GM19324 (cell line): ENCODE data around the gene FOXN4.

Experiments
- ATAC-seq: cut with Tn5 transposase; IDR thresholded peaks from one replicate; pipeline ENCODE4 v1.9.1; 2021; ENCODE audit warnings: mild to moderate bottlenecking, moderate library complexity; ENCODE audit not compliant: unreplicated experiment, low FRiP score

The FOXN4 gene

DNA sequence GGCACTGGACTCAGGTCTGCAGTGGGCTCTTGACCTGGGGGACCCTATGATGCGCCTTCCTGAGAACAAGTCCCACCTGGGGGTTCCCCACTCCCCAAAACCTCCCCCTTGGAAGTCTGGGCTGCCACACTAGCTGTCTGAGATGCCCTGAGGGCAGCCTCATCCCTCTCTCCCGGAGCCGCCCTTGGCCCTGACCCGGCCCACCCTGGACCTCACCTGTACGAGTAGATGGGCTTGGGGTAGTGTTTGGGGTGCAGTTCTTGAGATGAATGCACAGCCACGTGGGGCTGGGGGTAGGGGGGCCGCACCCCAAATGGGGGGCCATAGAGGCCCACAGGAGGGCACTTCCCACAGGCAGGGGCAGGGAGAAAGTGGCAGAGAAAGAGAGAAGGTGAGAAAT is 21.9 kb downstream of the FOXN4 start:
- ATAC-seq, result no peak

DNA sequence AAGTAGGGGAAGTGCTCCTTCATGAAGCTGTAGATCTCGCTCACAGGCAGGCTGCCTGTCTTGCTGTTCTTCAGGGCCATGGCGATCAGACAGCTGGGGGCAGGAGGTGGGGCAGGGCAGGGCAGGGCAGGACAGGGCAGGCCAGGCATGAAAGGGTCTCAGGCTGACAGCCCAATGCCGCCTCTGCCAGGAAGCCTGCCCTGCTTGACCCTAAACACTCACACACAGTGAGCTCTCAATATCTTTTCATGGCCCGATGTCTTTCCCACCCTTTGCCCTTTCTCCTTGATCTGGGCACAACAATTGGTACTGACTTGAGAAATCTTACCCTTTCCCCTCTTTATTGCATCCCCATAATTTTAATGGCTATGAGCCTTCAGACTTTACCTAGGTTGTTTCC is 22.4 kb downstream of the FOXN4 start:
- ATAC-seq, result no peak

DNA sequence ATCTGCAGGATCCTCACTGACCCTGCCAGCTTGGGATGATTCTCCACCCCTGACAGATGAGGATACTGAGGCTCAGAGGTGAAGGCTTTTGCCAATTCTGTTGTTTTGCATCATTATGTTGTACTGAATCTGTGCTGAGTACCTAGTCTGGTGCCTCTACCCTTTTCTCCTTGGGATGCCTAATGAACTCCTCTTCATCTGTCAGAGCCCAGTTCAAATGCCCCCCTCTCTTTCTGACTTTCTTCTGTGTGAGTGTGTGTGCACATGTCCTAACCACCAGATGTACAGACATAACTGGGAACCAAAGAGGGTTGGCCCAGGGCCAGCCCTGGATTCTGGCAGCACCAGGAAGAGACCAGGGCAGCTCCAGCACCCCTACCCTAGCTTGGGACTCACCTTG is 22.8 kb downstream of the FOXN4 start:
- ATAC-seq, result no peak

DNA sequence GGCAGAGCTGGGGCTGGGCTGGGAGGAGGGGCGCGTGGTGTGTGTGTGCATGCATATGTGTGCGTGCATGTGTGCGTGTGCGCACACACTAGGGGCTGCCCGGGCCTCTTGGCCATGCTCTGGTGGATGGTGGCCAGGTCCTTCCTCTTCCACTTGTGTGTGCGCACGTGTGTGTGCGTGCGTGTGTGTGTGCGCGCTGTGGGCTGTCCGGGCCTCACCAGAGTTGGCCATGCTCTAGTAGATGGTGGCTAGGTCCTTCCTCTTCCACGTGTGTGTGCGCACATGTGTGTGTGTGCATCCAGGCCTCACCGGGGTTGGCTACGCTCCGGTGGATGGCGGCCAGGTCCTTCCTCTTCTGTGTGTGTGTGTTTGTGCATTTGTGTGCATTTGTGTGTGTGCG is 24.7 kb downstream of the FOXN4 start:
- ATAC-seq, result no peak

DNA sequence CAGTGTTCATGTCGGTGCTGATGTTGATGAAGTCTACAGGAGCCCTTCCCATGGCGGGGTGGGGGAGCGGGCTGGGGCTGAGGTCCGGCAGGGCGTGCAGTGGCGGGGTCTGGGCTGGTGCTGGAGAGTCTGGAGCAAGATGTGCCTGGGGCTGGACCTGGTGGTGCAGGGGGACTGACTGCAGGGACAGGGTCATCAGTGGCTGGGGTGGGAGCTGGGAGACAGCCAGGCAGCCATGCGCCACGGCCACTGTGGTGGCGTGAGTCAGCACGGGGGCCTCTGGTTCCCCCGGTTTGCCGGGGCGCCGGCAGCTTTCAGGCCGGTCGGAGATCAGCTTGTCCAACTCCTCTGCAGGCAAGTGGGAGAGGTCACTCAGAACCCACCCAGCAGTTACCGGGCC is 27.6 kb downstream of the FOXN4 start:
- no peak for ATAC-seq

DNA sequence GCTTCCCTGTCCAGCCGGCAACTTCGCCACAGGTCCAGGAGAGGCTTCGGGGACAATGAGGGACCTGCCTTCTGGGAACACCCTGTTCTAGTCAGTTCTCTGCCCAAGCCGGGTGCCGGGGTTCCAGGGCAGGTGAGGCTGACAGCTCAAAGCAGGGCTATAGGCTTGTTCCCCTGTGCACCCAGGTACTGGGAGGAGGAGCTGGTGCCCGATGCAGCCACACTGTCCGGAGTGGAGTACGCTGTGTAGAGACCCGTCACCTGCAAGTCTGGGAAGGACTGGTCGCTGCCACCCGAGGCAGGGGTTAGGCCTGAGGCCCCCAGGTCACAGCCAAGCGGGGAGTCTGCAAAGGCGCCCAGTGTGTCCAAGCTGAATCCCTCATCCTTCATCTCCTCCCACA is 29.6 kb downstream of the FOXN4 start:
- ATAC-seq, result no peak

DNA sequence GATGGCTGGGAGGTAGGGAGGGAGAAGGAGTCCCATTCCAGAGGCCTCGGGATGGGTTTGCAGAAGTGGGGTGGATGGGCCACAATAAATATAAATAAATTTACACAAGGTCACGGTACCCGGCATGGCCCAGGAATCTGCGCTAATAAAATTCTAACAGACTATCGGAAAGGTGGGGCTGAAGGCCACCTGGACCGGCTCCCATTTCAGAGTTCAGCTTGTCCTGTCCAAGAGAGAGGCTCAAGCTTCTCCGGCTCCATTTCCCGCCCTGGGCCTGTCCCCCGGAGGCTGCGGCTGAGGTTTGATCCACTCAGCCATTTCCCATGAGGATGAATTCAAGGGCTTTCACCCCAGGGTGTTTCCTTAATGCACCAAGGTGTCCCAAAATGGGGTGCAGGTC is 30.2 kb downstream of the FOXN4 start:
- ATAC-seq, result no peak

DNA sequence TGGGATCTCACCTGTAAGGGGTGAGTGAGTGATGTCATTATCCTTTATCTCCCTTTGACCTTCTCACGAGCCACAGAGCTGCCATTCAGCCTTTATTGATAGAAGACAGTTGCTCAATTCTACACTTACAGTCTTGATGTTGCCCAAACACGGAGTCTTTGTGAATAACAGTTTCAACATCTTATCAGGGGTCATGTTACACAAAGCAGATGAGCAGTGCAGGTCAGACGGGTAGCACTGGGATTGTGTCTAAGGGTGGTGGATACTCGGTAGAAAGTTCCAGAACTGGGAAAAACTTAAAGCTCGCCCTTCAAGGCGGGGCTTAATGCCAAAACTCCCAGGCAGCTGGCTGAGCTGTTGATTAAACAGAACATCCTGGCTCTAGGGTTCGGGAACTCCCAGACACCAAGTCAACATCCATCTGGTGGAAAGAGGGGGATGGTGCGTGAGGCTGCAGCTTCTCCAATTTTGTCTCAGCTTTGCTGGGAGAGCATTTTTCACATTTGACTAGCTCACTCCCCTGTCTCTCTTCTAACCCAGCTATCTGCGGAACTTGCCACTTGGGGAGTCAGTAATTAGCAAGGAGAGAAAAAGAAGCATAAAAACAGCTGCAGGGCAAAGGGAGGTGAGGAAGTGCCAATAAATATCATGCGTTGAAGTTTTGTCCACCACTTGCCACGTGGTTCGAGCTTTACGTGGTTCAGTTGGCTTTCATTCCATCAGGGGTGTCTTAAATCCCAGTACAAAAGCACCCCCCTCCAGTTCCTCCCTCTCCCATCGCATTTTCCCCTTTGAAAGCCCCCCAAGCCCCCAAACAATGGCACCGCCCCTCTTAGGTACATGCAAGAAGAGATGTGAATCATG is 31.0 kb downstream of the FOXN4 start:
- no peak for ATAC-seq

DNA sequence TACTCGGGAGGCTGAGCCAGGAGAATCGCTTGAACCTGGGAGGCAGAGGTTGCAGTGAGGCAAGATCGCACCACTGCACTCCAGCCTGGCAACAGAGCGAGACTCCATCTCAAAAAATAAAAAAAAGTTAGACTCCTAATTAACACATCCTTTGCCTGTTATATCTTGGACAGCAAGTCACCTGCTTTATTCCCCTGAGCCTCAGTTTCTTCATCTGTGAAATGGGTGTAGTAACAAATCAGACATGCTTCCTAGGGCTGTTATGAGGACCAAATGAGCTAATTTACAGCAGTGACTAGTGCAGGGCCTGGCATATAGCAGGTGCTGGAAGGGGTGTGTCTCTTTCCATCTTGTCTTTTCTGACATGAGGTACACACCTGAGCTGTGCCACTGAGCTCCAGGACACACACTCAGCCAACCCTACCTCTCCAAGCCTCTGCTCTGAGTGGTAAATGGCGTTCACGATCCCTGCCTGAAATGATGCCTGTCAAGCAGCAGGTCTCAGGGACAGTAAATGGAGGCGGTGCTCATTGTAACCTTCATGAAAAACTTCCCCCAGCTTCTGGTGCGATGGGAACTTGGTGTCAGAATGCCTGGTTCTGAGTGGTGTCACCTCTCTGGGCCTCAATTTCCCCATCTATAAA is 31.7 kb downstream of the FOXN4 start:
- no peak for ATAC-seq

DNA sequence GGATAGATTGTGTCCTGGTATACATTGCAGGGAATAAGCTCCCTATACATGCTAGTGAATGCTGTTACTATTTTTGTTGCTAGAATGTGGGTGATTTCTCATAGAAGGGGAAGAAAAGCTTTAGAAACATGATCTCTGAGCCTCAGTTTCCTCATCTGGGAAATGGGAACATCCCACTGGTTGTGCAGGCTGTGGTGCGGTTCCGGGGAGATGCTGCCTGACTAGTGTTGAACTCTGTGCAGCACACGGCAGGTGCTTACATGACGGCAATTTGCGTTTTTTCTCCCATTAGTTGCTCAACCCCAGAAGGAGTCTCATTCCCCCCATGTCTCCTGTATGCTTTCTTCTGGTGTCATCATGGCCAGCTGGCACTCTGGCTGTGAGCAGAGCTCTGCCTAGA is 32.9 kb downstream of the FOXN4 start:
- ATAC-seq, result no peak

DNA sequence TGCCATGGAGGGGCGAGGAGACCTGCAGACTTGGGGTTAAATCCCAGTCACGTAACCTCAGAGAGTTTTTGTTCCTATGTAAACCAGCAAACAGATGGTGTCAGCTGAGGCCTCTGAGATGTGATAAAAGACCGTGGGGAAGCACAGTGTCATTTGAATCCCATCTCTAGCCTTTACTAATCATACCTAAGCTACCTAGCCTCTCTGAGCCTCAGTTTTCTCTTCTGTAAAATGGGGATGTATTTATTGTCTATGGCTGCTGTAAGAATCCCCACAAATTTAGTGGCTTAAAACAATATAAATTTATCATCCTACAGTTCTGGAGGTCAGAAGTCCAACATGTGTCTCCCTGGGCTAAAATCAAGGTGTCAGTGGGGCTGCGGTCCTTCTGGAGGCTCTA is 33.9 kb downstream of the FOXN4 start:
- no peak for ATAC-seq

DNA sequence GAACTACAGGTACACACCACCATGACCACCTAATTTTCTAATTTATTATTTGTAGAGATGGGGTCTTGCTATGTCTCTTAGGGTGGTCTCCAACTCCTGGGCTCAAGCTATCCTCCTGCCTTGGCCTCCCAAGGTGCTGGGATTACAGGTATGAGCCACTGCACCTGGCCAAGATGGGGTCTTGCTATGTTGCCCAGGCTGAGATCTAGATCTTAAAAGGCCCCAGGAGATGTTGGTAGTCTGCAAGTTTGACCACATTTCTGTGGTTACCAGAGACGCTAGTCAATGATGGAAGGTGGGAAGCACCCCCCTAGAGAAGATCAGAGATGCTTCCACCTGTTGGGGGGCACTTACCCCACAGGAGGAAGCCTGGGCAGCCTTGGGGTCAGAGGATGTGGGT is 34.7 kb downstream of the FOXN4 start:
- no peak for ATAC-seq

DNA sequence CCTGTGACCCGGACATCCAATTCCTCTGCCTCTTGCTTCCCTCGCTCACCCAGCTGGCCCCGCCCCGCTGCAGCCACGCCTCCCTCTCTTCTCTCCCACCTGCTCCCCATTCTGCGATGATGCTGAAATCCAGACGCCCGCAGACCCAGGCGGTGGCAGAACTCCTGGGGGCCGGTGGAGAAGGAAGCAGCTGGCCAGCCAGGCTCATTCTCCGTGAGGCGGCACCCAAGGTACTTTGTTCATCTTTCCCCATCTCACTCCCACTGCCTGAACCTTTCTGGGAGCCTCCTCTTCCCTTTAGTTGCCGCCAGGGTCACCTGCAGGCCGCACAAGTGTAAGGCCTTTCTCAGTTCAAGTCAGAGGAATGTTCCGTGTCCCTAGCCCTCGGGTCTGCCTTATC is 35.7 kb downstream of the FOXN4 start:
- no peak for ATAC-seq

DNA sequence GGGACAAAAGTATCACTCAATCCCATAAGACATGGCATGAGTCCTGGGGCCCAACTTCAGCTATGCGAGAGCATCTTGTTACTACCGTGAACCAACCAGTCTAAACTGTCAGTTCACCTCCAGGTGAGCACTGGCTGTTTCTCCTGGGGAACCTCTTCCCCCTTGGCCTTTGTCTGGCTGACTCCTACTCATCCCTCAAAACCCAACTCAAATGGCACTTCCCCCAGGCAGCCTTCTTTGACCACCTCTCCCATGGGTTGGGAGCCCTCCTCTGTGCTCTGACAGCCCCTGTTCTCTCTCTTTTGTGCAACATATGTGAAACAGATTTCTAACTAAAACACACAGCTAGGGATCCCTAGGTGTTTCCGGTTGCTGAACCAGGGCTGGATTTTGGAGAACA is 37.7 kb downstream of the FOXN4 start:
- no peak for ATAC-seq

DNA sequence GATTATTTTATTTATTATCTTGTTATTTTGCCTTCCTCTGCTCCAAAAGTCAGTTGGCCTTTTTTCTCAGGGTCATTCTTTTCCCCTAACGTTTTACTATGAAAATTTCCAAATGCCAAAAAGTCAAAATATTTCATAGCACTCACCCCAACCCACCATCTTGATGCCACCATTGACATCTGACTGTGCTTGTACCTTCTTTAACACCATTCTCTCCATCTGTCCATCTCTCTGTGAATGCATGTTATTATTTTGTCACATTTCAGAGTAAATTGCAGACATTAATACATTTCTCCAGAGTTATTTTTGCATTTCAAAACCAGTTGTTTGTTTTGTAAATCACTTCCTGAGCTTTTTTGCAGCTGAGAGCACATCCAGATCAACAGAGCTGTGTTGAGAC is 38.6 kb downstream of the FOXN4 start:
- no peak for ATAC-seq

DNA sequence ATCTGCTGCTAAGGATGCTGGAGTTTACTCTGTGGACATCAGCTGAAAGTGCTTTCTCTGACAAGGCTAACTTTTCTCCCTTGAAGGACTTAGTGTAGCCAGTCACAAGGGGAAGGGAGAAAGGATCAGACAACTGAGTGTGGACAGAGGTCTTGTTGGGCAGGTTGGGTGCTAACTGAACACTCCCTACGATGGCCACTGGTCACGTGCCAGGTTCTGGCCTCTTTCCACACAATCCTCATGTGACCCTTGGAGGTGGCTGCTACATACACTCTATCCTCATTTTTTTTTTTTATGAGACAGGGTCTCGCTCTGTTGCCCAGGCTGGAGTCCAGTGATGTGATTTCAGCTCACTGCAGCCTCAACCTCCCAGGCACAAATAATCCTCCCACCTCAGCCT is 39.7 kb downstream of the FOXN4 start:
- no peak for ATAC-seq

DNA sequence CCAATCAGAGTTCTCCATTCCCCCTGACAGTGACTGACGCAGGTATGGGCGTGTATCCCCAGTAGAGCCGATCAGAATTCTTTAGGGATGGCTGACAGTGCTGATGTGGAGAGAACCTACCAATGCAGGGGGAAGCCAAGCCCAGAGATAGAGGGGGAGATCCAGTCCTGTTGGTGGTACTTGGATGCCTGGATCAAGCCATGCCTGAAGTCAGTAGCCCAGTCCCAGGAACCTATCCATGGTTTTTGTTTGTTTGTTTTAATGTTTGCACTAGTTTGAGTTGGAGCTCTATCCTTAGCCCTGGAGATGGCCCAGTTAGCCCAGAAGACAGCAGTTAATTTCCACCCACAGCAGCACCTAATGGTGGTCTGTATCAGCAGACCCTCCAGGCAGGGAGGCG is 40.2 kb downstream of the FOXN4 start:
- ATAC-seq, result no peak

DNA sequence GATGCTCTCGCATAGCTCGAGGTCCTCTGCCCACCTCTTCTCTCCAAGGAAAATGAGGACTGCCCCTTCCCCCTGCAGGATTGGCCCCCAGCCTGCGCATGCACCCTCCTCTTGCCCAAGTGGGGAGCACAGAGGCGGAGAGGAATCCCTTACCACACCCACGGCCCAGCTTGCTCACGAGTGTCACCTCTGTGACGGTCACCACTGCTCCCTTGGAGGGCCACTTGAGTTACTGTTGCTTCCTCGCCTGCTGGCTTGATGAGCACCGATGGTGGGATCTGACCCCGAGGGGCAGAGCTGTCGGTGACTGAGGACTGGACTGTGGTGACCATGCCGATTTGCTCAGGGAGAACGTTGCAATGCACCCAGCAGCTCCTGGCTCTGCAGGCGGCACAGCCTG is 41.7 kb downstream of the FOXN4 start:
- ATAC-seq, result no peak

DNA sequence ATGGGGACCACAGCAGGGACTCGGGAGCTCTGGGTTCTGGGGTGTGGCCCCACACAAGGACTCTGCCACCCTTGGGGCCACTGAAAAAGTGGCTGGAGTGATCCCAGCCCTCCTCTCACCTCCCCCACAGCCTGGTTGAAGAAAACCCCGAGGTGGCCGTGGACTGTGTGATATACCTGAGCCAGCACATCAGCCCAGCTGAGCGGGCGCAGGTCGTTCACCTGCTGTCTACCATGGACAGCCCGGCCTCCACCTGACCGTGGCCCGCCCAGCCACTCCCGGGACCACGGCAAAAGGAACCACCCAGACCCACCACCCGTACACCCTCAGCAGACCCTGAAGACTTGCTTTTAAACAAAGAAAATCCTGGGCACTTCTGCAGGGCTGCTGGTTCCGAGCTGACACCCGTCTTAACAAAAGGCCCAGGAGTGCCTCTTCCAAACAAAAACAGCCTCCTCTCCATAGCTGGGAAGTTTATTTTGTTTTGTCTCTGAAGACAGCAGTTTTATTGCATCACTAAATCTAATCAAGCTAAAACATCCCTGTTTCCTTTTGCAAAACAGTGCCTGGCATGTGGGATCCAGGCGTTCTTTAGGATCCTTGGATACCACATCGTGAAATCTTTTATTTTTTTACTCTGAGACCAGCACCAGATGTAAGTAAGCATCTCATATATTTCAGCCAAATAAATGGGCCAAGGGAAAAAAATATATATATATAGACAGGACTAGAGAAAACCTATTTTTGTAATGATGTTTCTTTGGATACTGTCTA is 42.8 kb downstream of the FOXN4 start:
- no peak for ATAC-seq

DNA sequence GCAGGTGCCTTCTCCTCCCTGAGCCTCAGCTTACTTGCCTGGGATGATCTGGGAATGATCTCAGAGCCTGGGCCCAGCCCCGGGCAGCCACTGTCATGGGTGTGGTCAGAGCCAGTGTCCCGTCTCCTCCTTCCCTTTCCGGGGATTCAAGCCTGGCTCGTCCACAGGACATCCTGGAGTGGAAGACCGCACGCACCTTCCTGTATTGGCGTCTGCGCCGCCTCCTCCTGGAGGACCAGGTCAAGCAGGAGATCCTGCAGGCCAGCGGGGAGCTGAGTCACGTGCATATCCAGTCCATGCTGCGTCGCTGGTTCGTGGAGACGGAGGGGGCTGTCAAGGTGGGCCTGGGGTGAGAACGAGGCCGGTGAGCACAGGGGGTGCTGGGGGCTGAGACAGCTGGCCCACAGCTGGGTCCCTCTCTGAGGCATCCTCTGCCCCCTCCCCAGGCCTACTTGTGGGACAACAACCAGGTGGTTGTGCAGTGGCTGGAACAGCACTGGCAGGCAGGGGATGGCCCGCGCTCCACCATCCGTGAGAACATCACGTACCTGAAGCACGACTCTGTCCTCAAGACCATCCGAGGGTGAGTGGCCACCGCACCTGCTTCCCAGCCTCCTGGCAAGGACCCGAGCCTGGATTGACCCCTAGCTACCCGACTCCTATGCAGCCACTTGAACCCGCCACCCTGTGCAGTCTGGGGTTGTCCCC is 44.0 kb downstream of the FOXN4 start:
- ATAC-seq, result no peak
